OCI-LY1 (cell line): ENCODE data around the gene LRFN2.

Experiments
- CTCF ChIP-seq: fragments of 200-600 bp; sonication (generic), shearing (Covaris generic); IDR thresholded peaks from 2 replicates; pipeline ENCODE4 v1.5.1; 2017; ENCODE audit warnings: mild to moderate bottlenecking, antibody characterized with exemption, low read length, moderate library complexity, mixed read lengths
- EZH2 ChIP-seq: fragments of 200-600 bp; sonication (generic), shearing (Covaris generic); IDR thresholded peaks from 2 replicates; pipeline ENCODE4 v1.8.0; 2017; ENCODE audit warnings: borderline replicate concordance, mixed run types, mild to moderate bottlenecking, antibody characterized with exemption, low read length, moderate library complexity, mixed read lengths

GRCh38 chr6:40352006-40352405 lies 235.2 kb downstream of the LRFN2 start:
- TF ChIP-seq CTCF (no peak), EZH2 (no peak)
